ENCODE results near the gene MACROD2.

DNA sequence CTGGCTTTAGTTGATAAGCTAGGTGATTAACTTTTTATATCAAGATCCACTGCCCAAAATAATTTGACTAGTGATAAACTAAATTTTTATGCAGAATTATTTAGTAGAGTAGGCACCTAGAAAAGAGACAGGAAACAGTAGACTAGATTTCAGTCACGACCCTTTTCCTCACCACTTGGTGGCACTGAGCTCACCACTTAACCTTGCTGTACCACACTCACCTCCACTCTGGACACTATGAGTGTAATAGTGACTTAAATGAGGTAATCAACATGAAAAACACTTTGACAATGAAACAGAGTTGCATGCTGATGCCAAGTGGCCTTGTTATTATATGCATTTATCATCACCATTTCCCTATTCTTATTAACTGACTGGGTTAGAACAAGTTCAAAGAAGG, 1847.6 kb downstream of the MACROD2 start:
- TF ChIP-seq POLR2AphosphoS5 (IDR thresholded peaks at IDR 0.05), result no peak
- TF ChIP-seq, protein P1, sequence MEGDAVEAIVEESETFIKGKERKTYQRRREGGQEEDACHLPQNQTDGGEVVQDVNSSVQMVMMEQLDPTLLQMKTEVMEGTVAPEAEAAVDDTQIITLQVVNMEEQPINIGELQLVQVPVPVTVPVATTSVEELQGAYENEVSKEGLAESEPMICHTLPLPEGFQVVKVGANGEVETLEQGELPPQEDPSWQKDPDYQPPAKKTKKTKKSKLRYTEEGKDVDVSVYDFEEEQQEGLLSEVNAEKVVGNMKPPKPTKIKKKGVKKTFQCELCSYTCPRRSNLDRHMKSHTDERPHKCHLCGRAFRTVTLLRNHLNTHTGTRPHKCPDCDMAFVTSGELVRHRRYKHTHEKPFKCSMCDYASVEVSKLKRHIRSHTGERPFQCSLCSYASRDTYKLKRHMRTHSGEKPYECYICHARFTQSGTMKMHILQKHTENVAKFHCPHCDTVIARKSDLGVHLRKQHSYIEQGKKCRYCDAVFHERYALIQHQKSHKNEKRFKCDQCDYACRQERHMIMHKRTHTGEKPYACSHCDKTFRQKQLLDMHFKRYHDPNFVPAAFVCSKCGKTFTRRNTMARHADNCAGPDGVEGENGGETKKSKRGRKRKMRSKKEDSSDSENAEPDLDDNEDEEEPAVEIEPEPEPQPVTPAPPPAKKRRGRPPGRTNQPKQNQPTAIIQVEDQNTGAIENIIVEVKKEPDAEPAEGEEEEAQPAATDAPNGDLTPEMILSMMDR (IDR thresholded peaks at IDR 0.05), result no peak
